Mucosa of descending colon (tissue), 3 donors: ENCODE data around the gene CFTR. TPM values are rescaled to one million over a fixed set of nuclear protein-coding genes. Genes with fewer than 3 reads are reported as not detected.

ENCODE experiments used
- ATAC-seq: fragments of 200-7000 bp; cut with Tn5 transposase; one replicate; pipeline ENCODE4 v1.9.1; 2020; ENCODE audit warnings: mild to moderate bottlenecking, moderate library complexity
- DNase-seq, 3 donors: peaks; one replicate each; pipeline ENCODE4 v3.0.0-alpha.2; 2020
- H3K36me3 ChIP-seq: fragments of 200-600 bp; one replicate; pipeline ENCODE4 v1.8.0; 2021; ENCODE audit warnings: low read depth, mild to moderate bottlenecking
- H3K4me1 ChIP-seq: fragments of 200-600 bp; one replicate; pipeline ENCODE4 v1.8.0; 2021; ENCODE audit warnings: low read depth, mild to moderate bottlenecking
- H3K4me3 ChIP-seq: fragments of 200-600 bp; one replicate; pipeline ENCODE4 v1.8.0; 2021; ENCODE audit warnings: mild to moderate bottlenecking
- H3K9me3 ChIP-seq: fragments of 200-600 bp; one replicate; pipeline ENCODE4 v1.8.0; 2021; ENCODE audit warnings: mild to moderate bottlenecking
- CTCF ChIP-seq: fragments of 200-600 bp; IDR thresholded peaks from one replicate; pipeline ENCODE4 v1.8.0; 2022; ENCODE audit warnings: antibody characterized with exemption, mild to moderate bottlenecking
- intact Hi-C, 2 donors: fragments of 100-400 bp; cut with DNase I in 1 of 2; cut with micrococcal nuclease in 1 of 2; formaldehyde crosslinking; loops; one replicate each; pipeline versions ENCODE4 v1.11.0 to v1.11.1; 2022; cut with DNase I, micrococcal nuclease
- total RNA-seq, 3 donors: library from RNA; stranded (reverse); fragmentation: NEBNext Ultra II Directional in 2 of 3; extraction: Animal tissue kit (Norgen Biotek cat#: 25700) in 2 of 3; gene quantifications; one replicate each; pipeline versions ENCODE4 v1.2.1 to v1.2.4, GENCODE V29; 2021 to 2023
- donor health status: DM: no; HTN: no; CAD: no; lungs with moderate emphysema.
- donor health status: DM: no; HTN: no; CAD: no.
- donor health status: DM: no; HTN: yes; CAD: no.

The CFTR gene
- total RNA-seq, 3 donors from 2014 or later, result 85.9 to 176 (median 94.9) TPM

GRCh38 chr7:117667456-117667855, 187.6 kb downstream of the CFTR start:
- no peak overlapping the region for H3K4me3 ChIP-seq
- ATAC-seq (no peak), DNase-seq (no peak)
- no peaks in the 10 kb centered on the region for H3K36me3 ChIP-seq
- TF ChIP-seq CTCF, result no peak
- H3K4me1 ChIP-seq, result no peaks in the 10 kb centered on the region
- intact Hi-C loops, result no loop called here
- no peaks in the 10 kb centered on the region for H3K9me3 ChIP-seq

- peaks cover 7% of the 10 kb centered on the region for H3K4me1 ChIP-seq
- intact Hi-C loops, result no loop called here
- H3K4me3 ChIP-seq, result no peak overlapping the region
- ATAC-seq (no peak), DNase-seq (no peak)
- no peaks in the 10 kb centered on the region for H3K36me3 ChIP-seq
- H3K9me3 ChIP-seq, result no peaks in the 10 kb centered on the region
- no peak for TF ChIP-seq CTCF
These were observed 190.0 kb downstream of the CFTR start for GRCh38 chr7:117669818-117670217.

DNA sequence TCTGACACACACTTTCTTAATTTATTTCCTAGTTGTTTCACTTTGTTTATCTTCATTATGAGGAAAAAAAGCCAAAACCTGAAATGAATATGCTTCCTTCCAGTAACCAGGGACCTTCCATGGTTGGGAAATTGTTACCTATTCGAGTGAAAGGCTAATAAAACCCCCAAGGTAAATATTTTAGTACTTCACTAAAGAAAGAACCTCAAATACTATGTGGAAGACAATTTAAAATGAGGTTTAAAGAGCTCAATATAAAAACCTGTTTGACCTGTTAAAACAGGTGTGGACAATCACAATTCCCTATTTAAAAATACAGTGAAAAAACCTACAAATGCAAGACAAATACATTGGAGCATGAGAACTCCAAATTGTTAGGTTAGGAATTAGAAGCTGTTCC, 192.6 kb downstream of the CFTR start:
- DNase-seq, result no peak
- intact Hi-C loops, result no loop called here
- Histone ChIP-seq H3K36me3 (no peaks in the 10 kb centered on the region), H3K4me1 (peaks cover 15% of the 10 kb centered on the region), H3K4me3 (no peak overlapping the region), H3K9me3 (no peaks in the 10 kb centered on the region)
- ATAC-seq, result peak; percentile 53
- TF ChIP-seq CTCF, result no peak

DNA sequence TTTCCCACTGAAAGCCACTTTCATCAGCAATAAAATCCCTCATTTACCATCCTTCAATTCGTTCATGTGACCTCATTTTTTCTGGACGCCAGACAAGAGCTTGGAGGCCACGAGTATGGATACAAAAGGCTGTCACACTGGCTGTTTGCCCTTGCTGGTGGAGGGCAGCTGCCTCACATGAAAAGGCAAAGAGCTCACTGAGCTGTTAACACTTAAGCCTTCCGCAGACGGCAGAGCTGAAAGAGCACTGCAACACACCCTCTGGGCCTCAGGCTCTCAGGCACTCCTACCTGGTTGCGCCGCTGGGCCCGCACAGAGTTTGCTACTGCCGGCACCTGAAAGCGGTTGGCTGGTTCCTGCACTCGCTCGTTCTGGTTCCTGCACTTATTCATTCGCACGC, 193.5 kb downstream of the CFTR start:
- no peak overlapping the region for H3K4me3 ChIP-seq
- ATAC-seq, result peak; percentile 86
- peaks cover 15% of the 10 kb centered on the region for H3K4me1 ChIP-seq
- no peaks in the 10 kb centered on the region for H3K9me3 ChIP-seq
- no peak for TF ChIP-seq CTCF
- intact Hi-C loops, result no loop called here
- DNase-seq, result peak; percentile 71 to 74 (median 73)
- no peaks in the 10 kb centered on the region for H3K36me3 ChIP-seq

- no peak for DNase-seq
- ATAC-seq, result peak; percentile 73
- Histone ChIP-seq H3K9me3 (no peaks in the 10 kb centered on the region), H3K4me3 (no peak overlapping the region), H3K36me3 (no peaks in the 10 kb centered on the region), H3K4me1 (peaks cover 15% of the 10 kb centered on the region)
- no peak for TF ChIP-seq CTCF
- intact Hi-C loops, result no loop called here
These were observed 194.0 kb downstream of the CFTR start for GRCh38 chr7:117673839-117674238.

DNA sequence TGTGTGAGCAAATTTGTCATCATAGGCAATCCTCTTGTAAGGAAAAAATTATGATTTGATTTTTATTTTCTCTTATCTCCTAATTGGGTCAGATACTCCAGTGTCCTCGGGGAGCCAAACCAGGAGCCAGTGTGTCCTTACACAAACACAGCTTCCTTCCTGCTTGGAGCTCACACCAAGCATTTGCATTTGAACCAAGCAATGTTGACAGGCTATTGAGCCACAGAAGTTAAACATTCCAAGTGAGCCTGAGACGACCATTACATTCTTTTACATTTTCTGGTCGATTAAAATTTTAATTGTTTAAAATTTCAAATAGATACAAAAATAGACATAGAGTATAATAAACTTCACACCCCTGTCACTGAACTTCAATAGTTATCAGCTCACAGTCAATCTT, 194.8 kb downstream of the CFTR start:
- Histone ChIP-seq H3K4me3 (no peak overlapping the region), H3K4me1 (peaks cover 15% of the 10 kb centered on the region), H3K36me3 (no peaks in the 10 kb centered on the region), H3K9me3 (no peaks in the 10 kb centered on the region)
- no peak for TF ChIP-seq CTCF
- no peak for DNase-seq
- intact Hi-C loops, result no loop called here
- peak; percentile 19 for ATAC-seq
